Calu3 (cell line): ENCODE measurements around the gene SLC6A6. TPM values are rescaled to one million over a fixed set of nuclear protein-coding genes. Genes with fewer than 3 reads are reported as not detected.

Experiments
- BruUV-seq: library from RNA; stranded (reverse); fragments of 400-500 nt; replicated peaks from 2 replicates; lab custom pipeline; 2021; lab: Mats Ljungman, UMichigan
- CTCF ChIA-PET: fragments of 300-600 bp; sonication (Branson Sonifier 250); formaldehyde crosslinking; loops from one replicate; lab custom pipeline; 2022; ENCODE audit warnings: antibody characterized with exemption; lab: Charles Lee
- DNase-seq: peaks from one replicate; pipeline ENCODE4 v3.0.0; 2022
- H3K27ac Mint-ChIP-seq: one replicate; pipeline ENCODE4 v1.8.0; 2022; ENCODE audit warnings: mixed read lengths; ENCODE audit not compliant: unreplicated experiment
- H3K27me3 Mint-ChIP-seq: one replicate; pipeline ENCODE4 v1.8.0; 2022; ENCODE audit warnings: mixed read lengths; ENCODE audit not compliant: unreplicated experiment
- H3K36me3 Mint-ChIP-seq: one replicate; pipeline ENCODE4 v1.8.0; 2022; ENCODE audit warnings: mild to moderate bottlenecking, moderate library complexity, mixed read lengths; ENCODE audit not compliant: insufficient read depth, unreplicated experiment
- H3K4me1 Mint-ChIP-seq: one replicate; pipeline ENCODE4 v1.8.0; 2022; ENCODE audit warnings: mild to moderate bottlenecking, low read depth, mixed read lengths; ENCODE audit not compliant: unreplicated experiment
- H3K4me3 Mint-ChIP-seq: one replicate; pipeline ENCODE4 v1.8.0; 2022; ENCODE audit warnings: mild to moderate bottlenecking, low read depth, moderate library complexity, mixed read lengths; ENCODE audit not compliant: unreplicated experiment
- H3K9me3 Mint-ChIP-seq: one replicate; pipeline ENCODE4 v1.8.0; 2022; ENCODE audit warnings: low read depth, mixed read lengths; ENCODE audit not compliant: unreplicated experiment
- intact Hi-C: fragments of 100-400 bp; cut with micrococcal nuclease; formaldehyde crosslinking; loops from one replicate; pipeline ENCODE4 v1.10.0; 2022; ENCODE audit not compliant: unreplicated experiment
- total RNA-seq: library from RNA; stranded (reverse); gene quantifications from 2 replicates; pipeline ENCODE4 v1.2.3, GENCODE V29; 2022
- TF ChIP-seq, protein P1 (sequence below): fragments of 200-600 bp; IDR thresholded peaks from one replicate; pipeline ENCODE4 v1.8.0; 2022; ENCODE audit warnings: antibody characterized with exemption; ENCODE audit not compliant: unreplicated experiment

SLC6A6 gene
- total RNA-seq, 1 experiment from 2014 or later, result 46.3 TPM

DNA sequence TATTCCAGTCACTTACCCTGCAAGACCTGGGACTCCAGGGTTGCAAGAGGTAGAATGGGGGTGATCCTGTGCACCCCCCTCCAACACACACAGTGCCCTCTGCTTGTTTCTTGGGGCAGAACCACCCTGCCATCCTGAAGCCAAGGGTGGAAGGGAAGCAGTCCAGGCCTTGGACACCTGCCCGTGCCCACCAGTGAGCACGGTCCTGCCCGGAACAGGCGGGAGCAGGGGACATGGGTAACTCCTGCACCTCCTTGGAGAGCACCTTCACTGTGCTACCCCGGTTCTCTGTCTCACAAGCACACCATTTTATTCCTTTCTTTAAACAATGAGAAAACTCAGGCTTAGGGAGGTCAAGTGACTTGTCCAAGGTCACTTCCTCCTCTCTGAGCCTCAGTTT is 57.0 kb downstream of the SLC6A6 start:
- TF ChIP-seq, protein P1, sequence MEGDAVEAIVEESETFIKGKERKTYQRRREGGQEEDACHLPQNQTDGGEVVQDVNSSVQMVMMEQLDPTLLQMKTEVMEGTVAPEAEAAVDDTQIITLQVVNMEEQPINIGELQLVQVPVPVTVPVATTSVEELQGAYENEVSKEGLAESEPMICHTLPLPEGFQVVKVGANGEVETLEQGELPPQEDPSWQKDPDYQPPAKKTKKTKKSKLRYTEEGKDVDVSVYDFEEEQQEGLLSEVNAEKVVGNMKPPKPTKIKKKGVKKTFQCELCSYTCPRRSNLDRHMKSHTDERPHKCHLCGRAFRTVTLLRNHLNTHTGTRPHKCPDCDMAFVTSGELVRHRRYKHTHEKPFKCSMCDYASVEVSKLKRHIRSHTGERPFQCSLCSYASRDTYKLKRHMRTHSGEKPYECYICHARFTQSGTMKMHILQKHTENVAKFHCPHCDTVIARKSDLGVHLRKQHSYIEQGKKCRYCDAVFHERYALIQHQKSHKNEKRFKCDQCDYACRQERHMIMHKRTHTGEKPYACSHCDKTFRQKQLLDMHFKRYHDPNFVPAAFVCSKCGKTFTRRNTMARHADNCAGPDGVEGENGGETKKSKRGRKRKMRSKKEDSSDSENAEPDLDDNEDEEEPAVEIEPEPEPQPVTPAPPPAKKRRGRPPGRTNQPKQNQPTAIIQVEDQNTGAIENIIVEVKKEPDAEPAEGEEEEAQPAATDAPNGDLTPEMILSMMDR, result no peak
- no TSS peak for BruUV-seq
- peaks cover 73% of the 10 kb centered on the region for H3K36me3 Mint-ChIP-seq
- H3K27ac Mint-ChIP-seq, result peak overlapping the region; percentile 66
- peak overlapping the region; percentile 49 for H3K4me3 Mint-ChIP-seq
- H3K27me3 Mint-ChIP-seq, result no peaks in the 10 kb centered on the region
- no peak for DNase-seq
- intact Hi-C loops, result loop anchor here (2.0 kb wide), 2 partner anchors 35 to 57 kb away; partner anchors contain the start of gene SLC6A6
- CTCF ChIA-PET, result interaction anchor here (0.6 to 2.7 kb wide), 10 partner anchors 9 to 256 kb away, joined by 3 to 13 read pairs (median 6); partner anchors contain the start of gene SLC6A6
- peaks cover 50% of the 10 kb centered on the region for H3K4me1 Mint-ChIP-seq
- H3K9me3 Mint-ChIP-seq, result no peaks in the 10 kb centered on the region

DNA sequence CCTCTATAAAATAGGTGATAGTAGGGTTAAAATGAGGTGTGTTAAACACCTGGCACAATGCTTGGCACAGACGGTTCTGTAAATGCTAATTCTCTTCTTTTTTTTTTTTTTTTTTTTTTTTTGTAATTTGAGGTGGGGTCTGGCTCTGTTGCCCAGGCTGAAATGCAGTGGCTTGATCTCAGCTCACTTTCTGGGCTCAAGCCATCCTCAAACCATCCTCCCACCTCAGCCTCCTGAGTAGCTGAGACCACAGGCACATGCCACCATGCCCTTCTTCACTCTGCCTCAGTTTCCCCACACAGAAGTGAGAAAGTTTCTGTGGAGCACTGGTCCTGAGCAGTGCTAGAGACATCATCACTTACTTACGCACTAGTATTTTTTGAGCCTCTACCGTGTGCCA is 57.4 kb downstream of the SLC6A6 start:
- TF ChIP-seq, protein P1, result no peak
- no peak for DNase-seq
- Mint-ChIP-seq H3K27ac (peak overlapping the region; percentile 11), H3K36me3 (peaks cover 72% of the 10 kb centered on the region), H3K4me1 (peaks cover 46% of the 10 kb centered on the region), H3K9me3 (no peaks in the 10 kb centered on the region), H3K27me3 (no peaks in the 10 kb centered on the region), H3K4me3 (no peak overlapping the region)
- no TSS peak for BruUV-seq
- intact Hi-C loops, result loop anchor here (2.0 kb wide), 3 partner anchors 35 to 199 kb away; partner anchors contain the start of gene SLC6A6
- CTCF ChIA-PET, result interaction anchor here (0.6 kb wide), 1 partner anchor 44 kb away, joined by 5 read pairs; no protein-coding TSS in a partner anchor

DNA sequence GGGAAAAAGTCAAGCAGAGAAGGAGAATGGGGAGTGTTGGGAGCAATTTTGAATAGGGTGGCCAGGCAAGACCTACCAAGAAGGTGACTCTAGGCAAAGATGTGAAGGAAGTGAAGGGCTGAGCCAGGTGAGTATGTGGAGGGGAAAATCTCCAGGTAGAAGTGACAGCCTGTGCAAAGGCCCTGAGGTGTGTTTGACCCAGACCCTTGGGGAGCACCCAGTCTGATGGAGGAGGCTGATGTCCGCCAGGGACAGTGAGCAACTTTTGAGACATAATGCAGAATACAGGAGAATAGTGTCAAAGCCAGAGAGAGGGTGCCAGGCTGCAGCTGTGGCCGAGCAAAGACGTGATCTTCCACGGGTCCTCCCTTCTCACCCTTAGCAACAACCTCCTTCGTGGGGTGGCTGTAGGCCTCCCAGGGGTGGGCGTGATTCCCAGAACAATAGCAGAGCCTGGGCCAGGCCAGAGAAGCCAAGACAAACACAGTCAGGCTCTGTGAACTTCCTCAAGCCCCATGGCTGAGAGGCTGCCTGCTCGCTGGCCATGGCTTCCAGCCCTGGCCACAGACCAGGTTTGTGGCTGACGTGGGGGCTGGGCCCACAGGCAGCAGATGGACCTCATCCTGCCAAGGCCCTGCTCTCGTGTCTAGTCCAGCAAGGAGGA is 58.1 kb downstream of the SLC6A6 start:
- no TSS peak for BruUV-seq
- TF ChIP-seq, protein P1, result no peak
- CTCF ChIA-PET, result interaction anchor here (0.6 to 1.4 kb wide), 4 partner anchors 34 to 257 kb away, joined by 3 to 5 read pairs (median 4); no protein-coding TSS in a partner anchor
- Mint-ChIP-seq H3K27ac (peak overlapping the region; percentile 11), H3K4me1 (peaks cover 39% of the 10 kb centered on the region), H3K36me3 (peaks cover 69% of the 10 kb centered on the region), H3K9me3 (no peaks in the 10 kb centered on the region), H3K27me3 (no peaks in the 10 kb centered on the region), H3K4me3 (no peak overlapping the region)
- intact Hi-C loops, result loop anchor here (2.0 kb wide), 1 partner anchor 200 kb away; no protein-coding TSS in a partner anchor
- peak; percentile 50 for DNase-seq

DNA sequence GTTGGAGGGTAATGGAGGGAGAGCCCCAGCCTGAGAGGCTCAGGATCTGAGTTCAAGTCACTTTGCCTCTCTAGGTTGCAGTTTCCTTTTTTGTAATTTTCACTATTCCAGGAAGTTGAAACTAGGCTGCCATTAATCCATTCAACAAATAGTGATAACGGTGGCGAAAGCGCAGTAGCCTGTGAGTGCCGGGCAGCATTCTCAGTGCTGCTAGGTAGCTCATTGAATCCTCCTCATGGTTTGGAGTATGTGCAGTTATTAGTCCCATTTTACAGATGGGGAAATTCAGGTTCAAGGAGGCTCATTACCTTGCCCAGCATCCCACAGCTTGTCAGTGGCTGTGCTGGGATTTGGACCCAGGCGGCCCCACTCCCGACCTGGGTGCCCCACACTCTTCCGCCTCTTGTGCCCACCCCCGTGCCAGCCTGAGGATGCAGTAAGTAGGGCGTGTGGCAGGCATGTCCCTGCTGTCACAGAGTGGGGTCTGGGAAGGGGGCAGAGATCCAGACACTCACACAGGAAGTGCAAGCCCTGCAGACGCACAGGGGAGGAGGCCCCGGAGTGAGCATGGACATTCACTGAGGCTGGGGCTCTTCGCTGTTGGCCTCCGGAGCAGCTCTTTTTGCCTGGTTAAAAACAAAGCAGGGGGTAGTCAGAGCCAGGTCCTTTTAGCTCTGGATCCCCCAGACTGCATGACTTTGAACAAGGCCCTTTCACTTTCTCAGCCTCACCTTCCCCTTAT is 58.8 kb downstream of the SLC6A6 start:
- TF ChIP-seq, protein P1, result no peak
- H3K9me3 Mint-ChIP-seq, result no peaks in the 10 kb centered on the region
- peak overlapping the region; percentile 11 for H3K27ac Mint-ChIP-seq
- intact Hi-C loops, result loop anchor here (2.0 kb wide), 1 partner anchor 200 kb away; no protein-coding TSS in a partner anchor
- CTCF ChIA-PET, result interaction anchor here (0.7 to 1.4 kb wide), 3 partner anchors 35 to 258 kb away, joined by 3 to 5 read pairs (median 3); no protein-coding TSS in a partner anchor
- no peak overlapping the region for H3K4me3 Mint-ChIP-seq
- BruUV-seq, result no TSS peak
- peaks cover 33% of the 10 kb centered on the region for H3K4me1 Mint-ChIP-seq
- DNase-seq, result no peak
- no peaks in the 10 kb centered on the region for H3K27me3 Mint-ChIP-seq
- H3K36me3 Mint-ChIP-seq, result peaks cover 62% of the 10 kb centered on the region
